ENCODE results near the gene GHITM. TPM values are rescaled to one million over a fixed set of nuclear protein-coding genes. Genes with fewer than 3 reads are reported as not detected.

GHITM gene
- total RNA-seq, 1 donor from 2014 or later, result 276 TPM

DNA sequence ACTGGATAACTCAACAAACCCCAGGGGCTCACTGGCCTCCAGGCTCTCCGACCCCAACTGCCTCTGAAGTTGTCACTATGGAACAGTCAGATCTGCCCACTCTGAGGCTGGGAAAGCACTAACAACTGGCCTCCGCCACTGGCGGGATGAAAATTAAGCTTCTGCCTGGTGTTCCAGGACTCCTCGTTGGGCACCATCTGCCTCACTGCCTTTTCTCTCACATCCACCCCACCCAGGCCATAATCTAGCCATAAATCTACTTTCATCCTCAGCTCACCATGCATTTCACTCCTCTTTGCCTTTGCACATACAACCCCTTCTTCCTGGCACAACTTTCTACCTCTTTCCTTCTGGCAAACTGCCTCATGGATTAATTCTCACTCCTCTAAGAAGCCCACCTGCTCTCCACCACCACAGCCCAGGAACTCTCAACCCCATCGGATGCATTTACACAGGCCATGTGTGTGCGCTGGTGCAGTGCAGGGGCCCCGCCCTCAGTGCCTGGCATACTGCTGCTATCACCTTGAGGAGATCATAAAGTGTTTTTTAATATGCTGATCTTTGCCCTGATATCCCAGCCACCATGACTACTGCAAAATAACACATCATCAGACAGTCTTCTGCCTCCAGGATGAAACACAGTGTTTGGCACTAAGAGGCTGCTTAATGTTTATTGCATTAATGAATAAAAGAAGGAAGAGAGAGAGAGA is 59.1 kb downstream of the GHITM start:
- no peak for DNase-seq (ENCODE audit: low read depth)
- Histone ChIP-seq H3K4me3 (ENCODE audit: low read depth, low read length) (no peak overlapping the region), H3K36me3 (ENCODE audit: control insufficient read depth, insufficient read depth, low read length) (no peaks in the 10 kb centered on the region), H3K27me3 (ENCODE audit: control insufficient read depth, insufficient read depth, low read length) (peaks cover 28% of the 10 kb centered on the region)
- TF ChIP-seq, protein P1, sequence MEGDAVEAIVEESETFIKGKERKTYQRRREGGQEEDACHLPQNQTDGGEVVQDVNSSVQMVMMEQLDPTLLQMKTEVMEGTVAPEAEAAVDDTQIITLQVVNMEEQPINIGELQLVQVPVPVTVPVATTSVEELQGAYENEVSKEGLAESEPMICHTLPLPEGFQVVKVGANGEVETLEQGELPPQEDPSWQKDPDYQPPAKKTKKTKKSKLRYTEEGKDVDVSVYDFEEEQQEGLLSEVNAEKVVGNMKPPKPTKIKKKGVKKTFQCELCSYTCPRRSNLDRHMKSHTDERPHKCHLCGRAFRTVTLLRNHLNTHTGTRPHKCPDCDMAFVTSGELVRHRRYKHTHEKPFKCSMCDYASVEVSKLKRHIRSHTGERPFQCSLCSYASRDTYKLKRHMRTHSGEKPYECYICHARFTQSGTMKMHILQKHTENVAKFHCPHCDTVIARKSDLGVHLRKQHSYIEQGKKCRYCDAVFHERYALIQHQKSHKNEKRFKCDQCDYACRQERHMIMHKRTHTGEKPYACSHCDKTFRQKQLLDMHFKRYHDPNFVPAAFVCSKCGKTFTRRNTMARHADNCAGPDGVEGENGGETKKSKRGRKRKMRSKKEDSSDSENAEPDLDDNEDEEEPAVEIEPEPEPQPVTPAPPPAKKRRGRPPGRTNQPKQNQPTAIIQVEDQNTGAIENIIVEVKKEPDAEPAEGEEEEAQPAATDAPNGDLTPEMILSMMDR (IDR thresholded peaks at IDR 0.05; ENCODE audit: insufficient read depth, low read length, poor library complexity, severe bottlenecking), result no peak

- TF ChIP-seq, protein P1 (IDR thresholded peaks at IDR 0.05; ENCODE audit: insufficient read depth, low read length, poor library complexity, severe bottlenecking), result no peak
- Histone ChIP-seq H3K36me3 (ENCODE audit: control insufficient read depth, insufficient read depth, low read length) (no peaks in the 10 kb centered on the region), H3K4me3 (ENCODE audit: low read depth, low read length) (no peak overlapping the region), H3K27me3 (ENCODE audit: control insufficient read depth, insufficient read depth, low read length) (peaks cover 6% of the 10 kb centered on the region)
- no peak for DNase-seq (ENCODE audit: low read depth)
These were observed 61.4 kb downstream of the GHITM start for GRCh38 chr10:84200537-84201243.

- no peaks in the 10 kb centered on the region for H3K36me3 ChIP-seq (ENCODE audit: control insufficient read depth, insufficient read depth, low read length)
- TF ChIP-seq, protein P1 (IDR thresholded peaks at IDR 0.05; ENCODE audit: insufficient read depth, low read length, poor library complexity, severe bottlenecking), result no peak
- peaks cover under 1% of the 10 kb centered on the region for H3K27me3 ChIP-seq (ENCODE audit: control insufficient read depth, insufficient read depth, low read length)
- H3K4me3 ChIP-seq (ENCODE audit: low read depth, low read length), result no peak overlapping the region
- no peak for DNase-seq (ENCODE audit: low read depth)
These were observed 61.9 kb downstream of the GHITM start for GRCh38 chr10:84201244-84201606.

DNA sequence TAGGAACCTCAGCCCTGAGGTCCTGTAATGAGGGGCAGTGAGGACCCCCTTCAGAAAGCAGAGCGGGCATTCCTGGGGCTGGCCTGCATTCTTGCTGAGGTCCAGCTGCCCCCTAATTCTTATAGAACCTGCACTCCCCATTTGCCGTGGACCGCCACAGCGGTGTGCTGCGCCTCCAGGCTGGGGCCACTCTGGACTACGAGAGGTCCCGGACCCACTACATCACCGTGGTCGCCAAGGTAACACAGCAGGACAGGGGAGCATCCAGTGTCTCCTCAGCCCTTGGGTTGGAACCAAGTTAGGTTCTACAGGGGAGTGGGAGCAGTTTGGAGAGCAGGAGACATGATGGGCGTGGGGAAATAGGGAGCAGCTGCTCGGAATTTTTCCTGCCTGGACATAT is 62.4 kb downstream of the GHITM start:
- no peaks in the 10 kb centered on the region for H3K36me3 ChIP-seq (ENCODE audit: control insufficient read depth, insufficient read depth, low read length)

DNA sequence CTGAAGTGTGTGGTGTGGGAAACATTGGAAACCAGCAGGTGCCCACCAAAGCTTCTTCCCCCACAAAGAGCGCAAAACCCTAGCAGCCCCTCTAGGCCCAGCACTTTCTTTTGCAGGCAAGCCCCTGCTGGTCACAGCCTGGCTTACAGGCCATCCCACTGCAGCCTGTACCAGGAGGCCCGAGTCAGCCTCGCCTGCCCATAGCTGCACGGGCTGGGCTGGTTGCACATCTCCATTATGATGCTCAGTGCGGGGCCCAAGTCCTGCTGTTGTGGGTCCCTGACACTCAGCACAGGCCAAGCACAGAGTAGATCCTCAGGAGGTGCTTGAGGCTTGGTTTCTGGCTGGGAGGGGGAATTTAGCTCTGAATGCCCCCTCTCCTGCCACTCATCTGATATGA is 63.0 kb downstream of the GHITM start:
- Histone ChIP-seq H3K36me3 (ENCODE audit: control insufficient read depth, insufficient read depth, low read length) (no peaks in the 10 kb centered on the region), H3K4me3 (ENCODE audit: low read depth, low read length) (no peak overlapping the region), H3K27me3 (ENCODE audit: control insufficient read depth, insufficient read depth, low read length) (no peaks in the 10 kb centered on the region)
- TF ChIP-seq, protein P1 (IDR thresholded peaks at IDR 0.05; ENCODE audit: insufficient read depth, low read length, poor library complexity, severe bottlenecking), result no peak
- DNase-seq (ENCODE audit: low read depth), result no peak

More for the DNA sequence above, 62.4 kb downstream of the GHITM start:
- TF ChIP-seq, protein P1 (IDR thresholded peaks at IDR 0.05; ENCODE audit: insufficient read depth, low read length, poor library complexity, severe bottlenecking), result no peak
- Histone ChIP-seq H3K4me3 (ENCODE audit: low read depth, low read length) (no peak overlapping the region), H3K27me3 (ENCODE audit: control insufficient read depth, insufficient read depth, low read length) (no peaks in the 10 kb centered on the region)
- DNase-seq (ENCODE audit: low read depth), result no peak

Other genes with a start within 250 kb of the GHITM start
- gene GPR15LG, start 34.3 kb downstream of the GHITM start, total RNA-seq, result not detected in 2 replicates
- gene CDHR1, start 55.0 kb downstream of the GHITM start, total RNA-seq, result 4.3 and 4.6 TPM in 2 replicates
- gene LRIT2, start 86.0 kb downstream of the GHITM start, total RNA-seq, result not detected in 2 replicates
- gene LRIT1, start 102.0 kb downstream of the GHITM start, total RNA-seq, result not detected in 2 replicates
- gene RGR, start 105.5 kb downstream of the GHITM start, total RNA-seq, result not detected in 2 replicates
- gene CCSER2, start 189.1 kb downstream of the GHITM start, total RNA-seq, result 28.0 and 28.6 TPM in 2 replicates